Mesothelial cell of epicardium (in vitro differentiated cells): ENCODE measurements around the gene ARHGAP6. TPM values are rescaled to one million over a fixed set of nuclear protein-coding genes. Genes with fewer than 3 reads are reported as not detected.

Experiments
- DNase-seq, 2 experiments: peaks; one replicate each; pipeline ENCODE4 v3.0.0; 2021; ENCODE audit warnings: low spot score in 2 of 2; ENCODE audit not compliant: unreplicated experiment in 2 of 2
- H3K27ac Mint-ChIP-seq: 2 replicates; pipeline ENCODE4 v1.8.0; 2021; ENCODE audit warnings: mixed read lengths
- H3K27me3 Mint-ChIP-seq: 2 replicates; pipeline ENCODE4 v1.8.0; 2021; ENCODE audit warnings: low read depth, mixed read lengths
- H3K36me3 Mint-ChIP-seq: 2 replicates; pipeline ENCODE4 v1.8.0; 2021; ENCODE audit warnings: mixed read lengths
- H3K4me1 Mint-ChIP-seq: 2 replicates; pipeline ENCODE4 v1.8.0; 2021; ENCODE audit warnings: mixed read lengths
- H3K4me3 Mint-ChIP-seq: 2 replicates; pipeline ENCODE4 v1.8.0; 2021; ENCODE audit warnings: mild to moderate bottlenecking, moderate library complexity, mixed read lengths
- H3K9me3 Mint-ChIP-seq: 2 replicates; pipeline ENCODE4 v1.8.0; 2021; ENCODE audit warnings: mixed read lengths
- total RNA-seq: library from RNA; stranded (reverse); gene quantifications from 3 replicates; pipeline ENCODE4 v1.2.1, GENCODE V29; 2021
- TF ChIP-seq, protein P1 (sequence below): fragments of 200-600 bp; sonication (generic); IDR thresholded peaks from one replicate; pipeline ENCODE4 v1.5.0; 2021; ENCODE audit warnings: antibody characterized with exemption; ENCODE audit not compliant: unreplicated experiment

ARHGAP6 gene
- total RNA-seq, 1 donor from 2014 or later = 5.3 TPM

DNA sequence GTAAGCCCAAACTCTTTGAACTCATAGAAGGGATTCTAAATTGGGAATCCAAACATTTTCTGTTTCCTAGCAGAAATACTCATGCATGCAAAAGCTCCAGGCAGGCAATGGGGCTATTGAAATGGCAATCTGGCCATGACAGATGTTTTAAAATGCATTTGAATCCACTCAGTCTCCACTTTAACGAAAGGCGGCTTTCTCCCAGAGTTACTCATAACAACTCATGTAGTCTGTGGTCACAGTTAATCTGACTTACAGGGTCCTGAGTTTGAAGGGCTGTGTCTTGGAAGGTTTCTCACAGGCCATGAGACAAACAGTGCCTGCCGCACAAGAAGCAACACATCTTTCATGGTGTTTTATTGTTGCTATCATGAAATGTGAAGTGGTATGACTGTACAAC, 186.8 kb downstream of the ARHGAP6 start:
- H3K4me1 Mint-ChIP-seq = no peaks in the 10 kb centered on the region
- peaks cover 35% of the 10 kb centered on the region for H3K9me3 Mint-ChIP-seq

DNA sequence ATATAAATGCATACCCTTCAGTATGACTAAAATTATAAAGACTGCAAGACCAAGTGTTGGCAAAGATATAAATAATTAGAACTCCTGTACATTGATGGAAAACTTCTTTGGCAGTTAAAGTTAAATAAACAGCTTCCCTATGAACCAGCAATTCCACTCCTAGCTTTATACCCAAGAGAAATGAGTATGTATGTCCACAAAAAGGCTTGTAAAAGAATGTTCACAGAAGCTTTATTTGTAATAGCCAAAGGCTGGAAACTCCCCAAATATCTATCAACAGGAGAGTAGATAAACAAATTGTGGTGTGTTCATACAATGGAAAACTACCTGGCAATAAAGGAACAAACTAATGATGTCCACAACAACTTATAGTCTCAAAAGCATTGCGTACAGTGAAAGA, 187.7 kb downstream of the ARHGAP6 start:
- Mint-ChIP-seq H3K27me3 (peaks cover 3% of the 10 kb centered on the region), H3K4me3 (no peak overlapping the region), H3K4me1 (no peaks in the 10 kb centered on the region), H3K27ac (no peak overlapping the region), H3K9me3 (peaks cover 31% of the 10 kb centered on the region), H3K36me3 (no peaks in the 10 kb centered on the region)
- TF ChIP-seq, protein P1, sequence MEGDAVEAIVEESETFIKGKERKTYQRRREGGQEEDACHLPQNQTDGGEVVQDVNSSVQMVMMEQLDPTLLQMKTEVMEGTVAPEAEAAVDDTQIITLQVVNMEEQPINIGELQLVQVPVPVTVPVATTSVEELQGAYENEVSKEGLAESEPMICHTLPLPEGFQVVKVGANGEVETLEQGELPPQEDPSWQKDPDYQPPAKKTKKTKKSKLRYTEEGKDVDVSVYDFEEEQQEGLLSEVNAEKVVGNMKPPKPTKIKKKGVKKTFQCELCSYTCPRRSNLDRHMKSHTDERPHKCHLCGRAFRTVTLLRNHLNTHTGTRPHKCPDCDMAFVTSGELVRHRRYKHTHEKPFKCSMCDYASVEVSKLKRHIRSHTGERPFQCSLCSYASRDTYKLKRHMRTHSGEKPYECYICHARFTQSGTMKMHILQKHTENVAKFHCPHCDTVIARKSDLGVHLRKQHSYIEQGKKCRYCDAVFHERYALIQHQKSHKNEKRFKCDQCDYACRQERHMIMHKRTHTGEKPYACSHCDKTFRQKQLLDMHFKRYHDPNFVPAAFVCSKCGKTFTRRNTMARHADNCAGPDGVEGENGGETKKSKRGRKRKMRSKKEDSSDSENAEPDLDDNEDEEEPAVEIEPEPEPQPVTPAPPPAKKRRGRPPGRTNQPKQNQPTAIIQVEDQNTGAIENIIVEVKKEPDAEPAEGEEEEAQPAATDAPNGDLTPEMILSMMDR = no peak
- DNase-seq = no peak

More for the DNA sequence above, 186.8 kb downstream of the ARHGAP6 start:
- DNase-seq = no peak
- Mint-ChIP-seq H3K27me3 (peaks cover 8% of the 10 kb centered on the region), H3K27ac (no peak overlapping the region), H3K4me3 (no peak overlapping the region), H3K36me3 (no peaks in the 10 kb centered on the region)
- TF ChIP-seq, protein P1 = no peak

GRCh38 chrX:11474576-11474975, 191.1 kb downstream of the ARHGAP6 start:
- H3K27ac Mint-ChIP-seq = no peak overlapping the region
- H3K9me3 Mint-ChIP-seq = peaks cover 41% of the 10 kb centered on the region
- TF ChIP-seq, protein P1 = no peak
- no peak overlapping the region for H3K4me3 Mint-ChIP-seq
- peaks cover 2% of the 10 kb centered on the region for H3K4me1 Mint-ChIP-seq
- H3K36me3 Mint-ChIP-seq = no peaks in the 10 kb centered on the region
- no peak for DNase-seq
- H3K27me3 Mint-ChIP-seq = no peaks in the 10 kb centered on the region

DNA sequence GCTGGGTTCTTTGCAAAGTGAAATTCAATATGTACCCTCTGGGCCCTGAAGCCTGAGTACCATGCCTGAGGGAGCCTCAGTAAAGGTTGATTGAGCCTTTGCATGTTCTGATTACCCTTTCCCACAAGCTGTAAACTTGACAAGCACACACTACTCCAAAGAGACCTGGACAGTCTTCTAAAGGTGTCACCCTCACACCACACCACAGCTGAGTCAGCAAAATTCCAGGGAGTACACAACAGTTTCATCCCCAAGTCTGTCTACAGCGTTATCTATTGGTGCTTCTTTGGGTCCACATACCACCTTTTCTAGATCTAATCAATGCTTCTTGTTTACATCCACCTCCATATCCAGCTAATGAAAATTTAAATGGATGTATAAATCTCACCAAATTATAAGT, 191.7 kb downstream of the ARHGAP6 start:
- H3K36me3 Mint-ChIP-seq = no peaks in the 10 kb centered on the region
- no peaks in the 10 kb centered on the region for H3K27me3 Mint-ChIP-seq
- no peak overlapping the region for H3K4me3 Mint-ChIP-seq
- H3K4me1 Mint-ChIP-seq = peaks cover 2% of the 10 kb centered on the region
- TF ChIP-seq, protein P1 = no peak
- no peak overlapping the region for H3K27ac Mint-ChIP-seq
- DNase-seq = no peak
- H3K9me3 Mint-ChIP-seq = peaks cover 47% of the 10 kb centered on the region

DNA sequence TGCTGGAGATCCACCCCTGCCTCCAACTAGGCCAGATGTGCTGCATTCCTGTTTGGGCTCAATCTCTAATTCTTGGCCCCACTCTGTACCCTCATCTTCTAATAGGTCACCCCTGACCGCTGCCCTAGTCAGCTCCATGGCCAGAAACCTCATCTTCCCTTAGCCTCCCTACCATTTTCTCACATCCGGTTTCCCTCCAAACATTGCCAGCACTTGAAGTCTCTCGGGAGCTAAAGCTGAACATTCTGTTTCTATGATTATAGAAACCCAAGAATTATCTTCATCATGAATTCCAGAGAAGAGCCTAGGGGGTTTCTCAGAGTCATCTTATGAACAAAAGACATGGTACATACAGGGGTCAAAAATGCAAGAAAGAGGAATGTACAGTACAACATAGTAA, 192.8 kb downstream of the ARHGAP6 start:
- Mint-ChIP-seq H3K9me3 (peaks cover 47% of the 10 kb centered on the region), H3K27ac (no peak overlapping the region), H3K4me1 (peaks cover 2% of the 10 kb centered on the region), H3K27me3 (no peaks in the 10 kb centered on the region), H3K4me3 (no peak overlapping the region), H3K36me3 (no peaks in the 10 kb centered on the region)
- TF ChIP-seq, protein P1 = no peak
- DNase-seq = no peak

DNA sequence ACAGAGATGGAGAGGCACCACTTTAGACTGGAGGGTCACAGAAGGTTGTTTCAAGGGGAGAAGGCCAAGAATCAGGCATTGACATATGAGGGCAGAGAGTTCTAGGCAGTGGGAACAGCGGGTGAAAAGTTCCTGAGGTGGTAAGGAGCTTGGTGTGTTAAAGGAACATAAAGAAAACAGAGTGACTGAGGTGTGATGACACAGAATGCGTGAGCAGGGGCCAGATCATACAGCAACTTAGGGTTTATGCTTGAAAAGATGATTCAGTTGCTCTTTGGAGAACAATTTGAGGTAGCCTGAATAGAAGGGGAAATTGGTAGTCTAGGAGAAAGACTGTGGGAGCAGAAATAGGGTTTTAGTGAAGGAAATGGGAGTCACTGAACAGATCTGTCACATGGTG, 193.3 kb downstream of the ARHGAP6 start:
- Mint-ChIP-seq H3K4me3 (no peak overlapping the region), H3K27ac (no peak overlapping the region), H3K36me3 (no peaks in the 10 kb centered on the region), H3K9me3 (peaks cover 43% of the 10 kb centered on the region), H3K27me3 (no peaks in the 10 kb centered on the region), H3K4me1 (peaks cover 2% of the 10 kb centered on the region)
- TF ChIP-seq, protein P1 = no peak
- no peak for DNase-seq
